Activated gamma-delta T cell (primary cell): ENCODE data around the gene GTSE1.

ENCODE experiments used
- DNase-seq: peaks from one replicate; lab custom pipeline; 2025; lab: John Stamatoyannopoulos, UW

GTSE1 gene

GRCh38 chr22:46352691-46353386, 56.2 kb downstream of the GTSE1 start:
- no peak for DNase-seq

GRCh38 chr22:46353483-46354105, 56.9 kb downstream of the GTSE1 start:
- no peak for DNase-seq

GRCh38 chr22:46354176-46354992, 57.7 kb downstream of the GTSE1 start:
- no peak for DNase-seq

GRCh38 chr22:46354993-46355305, 58.3 kb downstream of the GTSE1 start:
- no peak for DNase-seq

GRCh38 chr22:46355369-46355995, 58.8 kb downstream of the GTSE1 start:
- DNase-seq = no peak

- DNase-seq = no peak
Measured at GRCh38 chr22:46355996-46356471, 59.4 kb downstream of the GTSE1 start.

GRCh38 chr22:46356496-46357480, 60.1 kb downstream of the GTSE1 start:
- no peak for DNase-seq

GRCh38 chr22:46357711-46358520, 61.2 kb downstream of the GTSE1 start:
- DNase-seq = no peak

- DNase-seq = no peak
Measured at GRCh38 chr22:46358766-46359165, 62.1 kb downstream of the GTSE1 start.

- no peak for DNase-seq
Measured at GRCh38 chr22:46359362-46359761, 62.7 kb downstream of the GTSE1 start.

- DNase-seq = no peak
Measured at GRCh38 chr22:46360097-46360496, 63.4 kb downstream of the GTSE1 start.

- DNase-seq = no peak
Measured at GRCh38 chr22:46360891-46361290, 64.2 kb downstream of the GTSE1 start.

GRCh38 chr22:46361826-46362202, 65.1 kb downstream of the GTSE1 start:
- DNase-seq = no peak

- no peak for DNase-seq
Measured at GRCh38 chr22:46362203-46362933, 65.7 kb downstream of the GTSE1 start.

GRCh38 chr22:46362934-46363515, 66.4 kb downstream of the GTSE1 start:
- DNase-seq = no peak

GRCh38 chr22:46363611-46364321, 67.1 kb downstream of the GTSE1 start:
- no peak for DNase-seq

GRCh38 chr22:46364341-46365165, 67.9 kb downstream of the GTSE1 start:
- DNase-seq = no peak

GRCh38 chr22:46365166-46365624, 68.5 kb downstream of the GTSE1 start:
- no peak for DNase-seq
